GM21786 (cell line): ENCODE results near the gene PDGFRA.

Experiments
- ATAC-seq: cut with Tn5 transposase; IDR thresholded peaks from one replicate; pipeline ENCODE4 v1.9.1; 2021; ENCODE audit not compliant: unreplicated experiment

PDGFRA gene

DNA sequence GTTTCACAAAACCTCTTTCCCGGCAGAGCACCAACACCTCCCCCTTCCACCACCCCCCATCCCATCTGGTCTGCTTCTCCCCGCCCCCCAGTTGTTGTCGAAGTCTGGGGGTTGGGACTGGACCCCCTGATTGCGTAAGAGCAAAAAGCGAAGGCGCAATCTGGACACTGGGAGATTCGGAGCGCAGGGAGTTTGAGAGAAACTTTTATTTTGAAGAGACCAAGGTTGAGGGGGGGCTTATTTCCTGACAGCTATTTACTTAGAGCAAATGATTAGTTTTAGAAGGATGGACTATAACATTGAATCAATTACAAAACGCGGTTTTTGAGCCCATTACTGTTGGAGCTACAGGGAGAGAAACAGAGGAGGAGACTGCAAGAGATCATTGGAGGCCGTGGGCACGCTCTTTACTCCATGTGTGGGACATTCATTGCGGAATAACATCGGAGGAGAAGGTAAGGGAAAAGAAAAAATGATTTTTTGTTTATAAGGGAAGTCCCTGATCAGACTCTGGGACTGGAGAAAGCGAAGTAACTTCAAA is at the start of gene PDGFRA:
Gene PDGFRA (plus strand): TSS at position 333 of the 541 bp plus-strand sequence. CDS start 29,476 bp downstream, outside the sequence.
- ATAC-seq: no peak

DNA sequence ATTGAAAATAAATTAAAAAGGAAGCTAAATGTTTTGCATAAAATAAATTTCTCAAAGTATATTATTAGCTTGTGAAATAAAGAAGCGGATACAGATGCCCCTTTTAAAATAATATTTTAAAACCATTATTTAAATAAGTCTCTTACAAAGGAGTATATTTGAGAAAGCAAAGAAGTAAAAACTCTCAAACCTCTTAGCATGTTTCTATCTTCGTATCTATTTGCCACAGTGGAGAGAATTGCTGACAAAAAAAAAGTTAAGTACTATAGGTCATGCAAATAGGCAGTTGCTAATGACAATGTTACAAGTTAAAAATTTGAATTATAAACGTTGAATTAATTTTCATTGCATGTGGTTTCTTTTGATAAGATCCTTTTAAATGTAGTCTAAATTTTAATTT is 44.5 kb upstream of the PDGFRA start:
- ATAC-seq: no peak

DNA sequence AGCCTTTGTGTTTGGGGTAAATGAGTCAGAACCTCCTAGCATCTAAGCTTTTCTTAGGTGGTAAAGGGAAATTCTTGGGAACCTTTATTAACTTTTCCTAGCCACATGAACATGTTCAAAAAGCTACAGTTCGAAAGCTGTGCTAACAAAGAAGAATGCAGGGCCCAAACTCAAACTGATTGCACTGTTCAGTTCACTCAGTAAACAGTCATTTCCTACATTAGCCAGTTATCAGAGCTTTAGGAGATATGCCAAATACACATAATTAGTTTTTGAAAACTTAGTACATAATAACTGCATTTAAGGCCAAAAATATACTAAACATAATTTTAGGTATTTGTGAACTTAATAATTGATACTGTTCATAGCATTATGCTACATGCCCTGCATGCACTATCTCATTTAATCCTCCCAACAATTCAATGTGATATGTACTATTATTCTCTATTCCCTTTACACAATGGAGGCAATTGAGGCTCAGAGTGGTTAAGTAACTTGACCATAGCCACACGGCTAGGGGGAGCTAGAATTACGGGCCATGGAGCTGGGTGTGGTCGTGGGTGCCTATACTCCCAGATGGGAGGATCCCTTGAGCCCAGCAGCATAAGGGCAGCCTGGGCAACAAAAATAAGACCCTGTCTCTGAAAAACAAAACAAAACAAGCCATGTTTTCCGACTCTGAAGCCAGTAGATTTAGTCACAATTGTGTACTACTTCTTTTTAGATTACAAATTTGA is 43.9 kb upstream of the PDGFRA start:
- ATAC-seq: no peak

DNA sequence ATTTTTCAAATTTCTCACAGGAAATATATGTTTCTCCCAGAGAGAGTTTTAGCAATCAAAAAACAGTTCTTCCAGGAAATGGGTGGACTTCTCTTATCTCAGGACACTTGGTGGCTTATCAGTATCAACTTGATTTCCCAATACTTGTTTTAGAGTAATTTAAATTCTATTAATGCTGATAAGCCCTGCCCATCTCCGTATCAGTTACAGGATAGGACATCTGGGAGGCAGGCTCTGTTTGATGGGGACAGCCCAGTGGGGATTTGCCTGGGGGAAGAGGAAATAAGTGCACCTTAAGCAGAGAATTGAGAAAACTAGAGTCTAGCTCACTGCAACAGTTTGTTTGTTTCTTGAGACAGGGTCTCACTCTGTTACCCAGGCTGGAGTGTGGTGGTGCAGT is 43.2 kb upstream of the PDGFRA start:
- ATAC-seq: no peak

DNA sequence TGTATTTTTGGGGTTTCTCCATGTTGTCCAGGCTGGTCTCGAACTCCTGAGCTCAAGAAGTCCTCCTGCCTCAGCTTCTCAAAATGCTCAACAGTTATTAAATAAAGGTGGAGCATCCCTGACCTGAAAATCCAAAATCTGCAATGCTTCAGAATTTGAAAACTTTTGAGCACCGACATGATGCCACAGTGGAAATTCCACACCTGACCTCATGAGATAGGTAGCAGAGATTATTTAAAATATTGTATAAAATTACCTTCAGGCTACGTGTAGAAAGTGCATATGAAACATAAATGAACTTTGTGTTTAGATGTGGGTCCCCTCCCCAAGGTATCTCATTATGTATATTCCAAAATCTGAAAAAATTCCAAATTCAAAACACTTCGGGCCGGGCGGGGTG is 42.7 kb upstream of the PDGFRA start:
- no peak for ATAC-seq

DNA sequence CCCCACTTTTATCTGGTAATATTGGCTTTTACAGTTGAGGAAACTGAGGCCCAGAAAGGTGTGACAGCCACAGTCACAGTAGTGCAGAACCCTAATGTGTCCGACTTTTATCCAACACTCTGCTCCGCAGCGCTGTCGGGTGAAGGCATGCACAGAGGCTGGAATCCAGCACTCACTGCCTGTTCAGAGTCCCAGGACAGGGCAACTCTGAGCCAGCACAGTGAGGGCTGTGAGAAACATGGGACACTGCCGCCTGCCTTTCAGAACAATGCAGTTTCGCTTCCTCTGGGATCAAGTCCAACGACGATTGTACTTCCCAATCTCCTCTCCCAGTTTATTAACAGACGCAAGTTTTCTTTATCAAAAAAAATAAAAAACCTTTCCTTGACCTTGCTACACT is 41.9 kb upstream of the PDGFRA start:
- ATAC-seq: no peak

DNA sequence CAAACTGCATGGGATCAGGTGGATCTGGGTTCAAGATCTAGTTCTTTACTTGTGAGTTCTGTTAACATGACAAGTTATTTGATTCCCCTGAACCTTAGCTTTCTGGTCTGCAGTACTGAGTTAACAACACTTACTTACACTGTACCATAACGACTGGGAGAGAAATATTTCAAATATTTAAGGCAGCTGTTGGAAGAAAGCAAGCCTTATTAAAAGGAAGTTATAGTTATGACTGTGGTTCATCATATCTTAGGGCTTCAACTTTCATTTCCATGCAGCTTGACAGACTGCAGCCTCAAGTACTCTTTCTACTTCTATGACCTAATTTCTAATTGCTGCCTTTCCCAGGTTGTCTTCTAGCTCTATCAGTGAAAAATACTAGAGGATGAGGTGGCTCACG is 40.0 kb upstream of the PDGFRA start:
- ATAC-seq: no peak

DNA sequence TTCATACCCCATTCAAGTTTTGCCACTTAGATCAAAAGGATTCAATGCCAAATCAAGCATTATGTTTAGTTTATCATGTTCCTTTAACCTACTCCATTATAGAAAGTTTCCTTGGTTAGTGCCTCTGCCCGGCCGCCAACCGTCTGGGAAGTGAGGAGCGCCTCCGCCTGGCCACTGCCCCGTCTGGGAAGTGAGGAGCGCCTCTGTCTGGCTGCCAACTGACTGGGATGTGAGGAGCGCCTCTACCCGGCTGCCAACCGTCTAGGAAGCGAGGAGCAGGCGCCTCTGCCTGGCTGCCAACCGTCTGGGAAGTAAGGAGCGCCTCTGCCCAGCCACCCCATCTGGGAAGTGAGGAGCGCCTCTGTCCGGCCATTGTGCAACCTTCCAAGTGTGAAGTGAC is 36.3 kb upstream of the PDGFRA start:
- no peak for ATAC-seq

DNA sequence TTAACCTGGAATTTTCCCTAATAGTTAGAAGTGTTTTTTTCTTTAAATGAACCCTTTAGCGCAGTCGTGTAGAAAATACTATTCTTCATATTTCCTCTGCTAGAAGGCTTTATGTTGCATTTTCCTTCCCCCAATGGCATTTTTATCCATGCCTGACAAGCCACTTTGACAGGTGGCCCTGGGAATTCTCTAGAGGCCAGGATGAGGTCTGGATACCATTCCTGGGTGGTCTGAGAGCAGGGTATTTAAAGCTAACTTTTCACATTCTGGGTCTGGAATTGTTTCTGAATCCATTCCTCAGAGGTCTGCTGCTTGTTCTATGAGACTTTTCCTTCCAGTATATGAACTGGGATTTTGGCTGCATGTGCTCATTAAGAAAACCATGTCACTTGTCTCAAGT is 31.2 kb upstream of the PDGFRA start:
- ATAC-seq: no peak

DNA sequence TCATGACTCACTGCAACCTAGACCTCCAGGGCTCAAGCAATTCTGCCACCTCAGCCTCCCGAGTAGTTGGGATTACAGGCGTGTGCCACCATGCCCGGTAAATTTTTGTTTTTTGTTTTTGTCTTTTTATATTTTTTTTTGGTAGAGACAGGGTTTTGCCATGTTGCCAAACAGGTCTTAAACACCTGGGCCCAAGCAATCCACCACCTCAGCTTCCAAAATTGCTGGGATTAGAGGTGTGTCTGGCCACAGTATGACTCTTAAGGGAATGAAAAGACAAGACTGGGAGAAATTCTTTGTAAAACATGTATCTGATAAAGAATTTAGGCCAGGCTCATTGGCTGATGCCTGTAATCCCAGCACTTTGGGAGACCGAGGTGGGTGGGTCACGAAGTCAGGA is 29.2 kb upstream of the PDGFRA start:
- ATAC-seq: no peak

DNA sequence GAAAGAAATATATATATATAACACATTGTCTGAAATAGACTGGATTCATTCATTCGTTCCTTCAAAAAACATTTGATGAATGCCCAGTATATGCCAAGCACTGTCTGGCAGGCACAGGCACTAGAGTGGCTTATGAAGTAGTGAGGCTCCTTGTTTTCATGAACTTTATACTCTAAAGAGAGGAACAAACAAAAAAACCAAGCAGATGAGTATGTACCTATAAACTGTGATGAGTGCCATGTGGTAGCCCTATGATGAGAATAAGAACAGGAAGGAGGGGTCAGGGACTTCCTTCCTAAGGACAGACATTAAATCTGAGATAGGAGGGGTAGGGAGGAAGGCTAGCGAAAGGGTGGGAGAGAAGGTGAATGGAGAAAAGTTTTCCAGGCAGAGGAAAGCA is 19.5 kb upstream of the PDGFRA start:
- no peak for ATAC-seq

DNA sequence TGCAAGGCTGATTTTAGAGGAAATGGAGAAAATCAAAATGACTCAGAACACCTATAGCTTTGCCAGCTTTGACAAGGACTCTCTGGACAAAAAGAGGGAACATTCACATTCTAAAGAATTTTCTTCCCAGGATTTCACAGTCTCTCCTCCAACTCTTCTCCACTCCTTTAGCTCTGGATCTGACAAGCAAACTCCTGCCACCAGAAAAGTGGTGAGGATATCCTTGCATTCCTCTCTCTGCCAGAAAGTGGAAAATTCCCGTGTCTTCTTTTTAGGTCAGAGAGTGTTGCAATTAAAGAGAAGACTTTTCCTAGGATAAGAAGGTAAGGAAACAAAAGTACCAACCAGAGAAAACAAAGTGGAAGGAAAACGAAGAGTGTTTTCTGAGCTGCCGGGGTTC is 16.1 kb upstream of the PDGFRA start:
- ATAC-seq: no peak

DNA sequence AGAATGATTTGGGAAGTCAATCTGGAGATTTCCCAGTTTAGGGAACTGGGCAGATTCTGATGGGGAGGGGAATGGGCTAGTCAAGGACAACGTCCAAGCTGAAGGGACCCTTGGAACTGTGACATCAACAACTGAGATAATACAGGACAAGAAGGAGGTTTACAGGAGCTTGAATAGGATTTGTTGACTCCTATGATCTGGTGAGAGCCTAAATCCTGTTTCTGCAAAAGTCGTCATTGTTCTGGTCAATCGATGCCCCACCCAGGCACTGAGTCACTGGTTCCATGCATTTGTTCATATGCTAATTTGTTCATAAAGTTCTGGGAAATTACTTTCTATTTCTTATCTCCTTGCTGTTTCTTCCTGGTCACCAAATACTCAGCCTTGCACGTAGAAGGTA is 15.3 kb upstream of the PDGFRA start:
- no peak for ATAC-seq

DNA sequence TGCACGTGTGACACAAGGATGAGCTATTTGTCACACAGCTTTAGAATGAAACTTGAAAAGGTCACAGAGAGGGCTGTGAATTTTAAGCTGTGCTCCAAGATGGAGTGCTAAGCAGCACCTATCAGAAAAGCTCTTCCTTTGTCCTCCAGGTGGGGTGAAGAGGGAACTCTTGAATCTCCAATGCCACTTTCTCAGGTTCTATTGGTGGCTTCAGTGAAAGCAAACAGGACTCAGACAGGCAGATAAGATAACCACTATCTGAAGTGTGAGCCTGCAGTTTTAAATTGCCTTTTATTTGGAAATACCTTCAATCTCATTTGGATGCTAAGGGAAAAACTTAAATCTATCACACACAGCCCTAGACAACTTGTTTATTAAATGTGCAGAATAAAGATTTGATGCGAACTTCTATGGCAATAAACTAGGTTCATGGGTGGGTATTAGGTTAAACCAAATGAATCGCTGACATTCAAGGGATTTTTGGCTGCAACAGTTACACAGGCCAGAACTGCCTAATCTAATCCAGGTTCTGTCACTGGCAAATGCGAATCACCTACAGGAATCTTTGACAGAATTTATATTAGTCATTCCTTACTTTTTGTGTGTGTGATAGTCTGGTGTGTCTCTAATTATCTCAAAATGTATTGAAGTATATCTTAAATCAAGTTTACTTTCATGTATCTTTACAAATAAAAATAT is 13.6 kb upstream of the PDGFRA start:
- no peak for ATAC-seq

DNA sequence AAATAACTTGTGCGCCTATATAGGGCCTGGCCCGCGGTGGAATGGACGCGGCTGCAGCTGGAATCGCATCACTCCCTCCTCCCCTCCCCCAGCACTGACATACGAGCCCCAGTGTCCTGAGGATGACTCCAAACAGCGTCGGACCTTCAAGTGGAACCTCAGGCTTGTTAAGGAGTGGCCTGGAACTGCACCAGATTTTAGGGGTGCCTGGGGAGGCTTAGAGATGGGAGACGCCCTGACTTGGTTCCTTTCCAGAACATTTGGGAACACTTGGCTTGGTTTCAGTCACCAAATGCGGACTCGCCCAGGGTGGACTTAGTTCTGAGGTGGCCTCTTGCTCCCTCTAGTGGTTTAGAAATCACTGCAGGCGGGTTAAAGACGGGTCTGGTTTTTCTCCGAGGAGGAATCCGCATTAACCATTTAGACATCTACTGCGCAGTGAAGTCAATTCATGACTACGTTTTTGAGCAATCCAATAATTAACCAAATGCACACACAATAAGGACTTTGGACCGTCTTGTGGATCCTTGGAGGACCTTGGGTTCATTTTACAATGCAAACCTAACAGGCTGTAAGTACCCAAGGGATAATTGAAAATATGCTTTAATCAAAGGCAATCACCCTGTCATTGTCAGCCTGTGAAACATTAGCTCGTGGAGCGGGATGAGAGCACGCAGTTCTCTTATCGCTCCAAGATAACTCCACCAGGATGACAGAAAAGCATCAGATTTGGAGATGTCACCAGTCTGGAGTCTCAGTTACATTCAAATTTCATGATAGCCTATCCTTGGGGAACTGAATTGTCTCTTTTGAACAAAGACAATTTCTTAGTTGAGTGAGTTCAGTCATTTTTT is 11.2 kb upstream of the PDGFRA start:
- peak; percentile 62 for ATAC-seq

DNA sequence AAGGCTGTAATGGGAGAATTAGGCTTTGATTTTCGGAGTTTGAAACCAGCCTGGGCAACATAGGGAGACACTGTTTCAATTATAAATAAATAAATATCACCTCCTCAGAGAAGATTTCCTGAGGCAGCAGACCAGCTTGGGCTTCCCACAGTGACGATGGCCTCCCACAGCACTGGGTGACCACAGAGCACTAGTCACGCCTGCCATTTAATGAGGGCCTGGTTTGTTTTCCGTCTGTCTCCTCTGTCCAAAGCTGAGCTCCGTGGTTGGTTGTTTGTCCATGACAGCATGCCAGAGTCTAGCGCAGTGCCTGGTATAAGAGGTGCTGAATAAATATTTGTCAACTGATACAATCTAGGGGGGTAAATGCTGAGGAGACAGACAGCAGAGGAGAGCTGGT is 10.4 kb upstream of the PDGFRA start:
- no peak for ATAC-seq

DNA sequence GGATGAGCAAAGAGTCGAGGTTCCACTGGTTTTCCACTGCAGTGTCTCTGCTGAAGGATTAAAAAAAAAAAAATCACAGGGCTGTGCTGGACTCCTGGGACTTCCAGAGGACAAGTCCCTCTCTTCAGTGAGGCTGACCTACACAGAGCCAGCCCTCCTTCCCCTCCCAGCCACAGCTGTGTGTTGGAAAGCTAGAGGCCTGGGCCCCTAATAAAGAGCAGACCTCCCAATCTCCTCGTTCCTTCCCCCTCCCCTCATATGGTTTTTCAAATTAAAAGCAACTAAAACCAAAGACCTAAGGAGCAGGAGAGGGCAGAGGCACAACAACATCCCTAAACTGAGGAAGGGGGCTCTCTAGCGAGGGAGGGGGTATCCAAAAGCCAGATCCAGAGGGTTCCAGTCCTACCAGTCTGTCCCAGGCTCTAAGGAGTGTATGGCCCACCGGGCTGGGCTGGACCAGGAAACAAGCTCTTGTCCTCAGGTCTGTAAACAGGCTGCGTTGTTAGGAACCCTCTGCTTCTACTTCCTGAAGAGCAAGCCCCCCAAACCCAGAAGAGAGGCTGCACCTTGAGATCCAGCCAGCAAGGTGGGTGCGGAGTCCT is 4.0 kb upstream of the PDGFRA start:
- ATAC-seq: no peak

DNA sequence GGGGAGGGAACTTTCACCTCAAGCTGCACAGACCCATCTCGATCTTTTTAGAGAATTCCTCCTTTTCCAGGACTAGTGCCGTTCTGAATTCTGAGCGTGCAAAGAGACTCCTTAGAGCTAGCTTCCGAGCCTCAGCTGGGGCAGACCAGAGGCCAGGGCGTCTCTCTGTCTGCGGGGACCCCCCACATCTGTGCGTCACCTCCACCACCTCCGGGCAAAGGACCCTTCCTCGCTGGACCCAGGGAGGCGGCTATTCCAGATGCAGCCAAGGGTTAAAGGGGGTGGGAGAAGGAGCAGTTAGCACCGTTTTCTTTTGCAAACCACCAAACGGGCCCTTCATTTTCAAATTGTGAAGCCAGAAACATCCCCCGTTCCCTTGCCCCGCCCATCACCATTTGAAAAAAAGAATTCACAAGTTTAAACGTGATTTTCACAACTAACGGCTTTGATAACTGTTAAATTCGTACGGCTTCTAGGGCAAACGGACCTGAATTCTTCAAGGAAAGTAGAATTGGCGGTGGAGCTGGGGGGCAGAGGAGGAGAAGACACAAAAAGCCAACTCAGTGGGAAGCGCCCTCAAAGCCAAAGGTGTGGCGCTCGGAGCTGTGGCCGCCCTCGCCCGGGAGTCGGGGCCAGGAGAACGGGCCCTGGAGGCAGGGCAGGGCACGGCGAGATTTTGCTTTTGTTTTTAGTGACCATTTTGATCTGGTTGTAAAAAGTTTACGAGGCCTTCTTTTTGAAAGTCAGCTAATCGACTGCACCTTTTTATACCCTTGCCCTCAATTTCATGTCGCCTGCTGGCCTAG is 3.3 kb upstream of the PDGFRA start:
- no peak for ATAC-seq

DNA sequence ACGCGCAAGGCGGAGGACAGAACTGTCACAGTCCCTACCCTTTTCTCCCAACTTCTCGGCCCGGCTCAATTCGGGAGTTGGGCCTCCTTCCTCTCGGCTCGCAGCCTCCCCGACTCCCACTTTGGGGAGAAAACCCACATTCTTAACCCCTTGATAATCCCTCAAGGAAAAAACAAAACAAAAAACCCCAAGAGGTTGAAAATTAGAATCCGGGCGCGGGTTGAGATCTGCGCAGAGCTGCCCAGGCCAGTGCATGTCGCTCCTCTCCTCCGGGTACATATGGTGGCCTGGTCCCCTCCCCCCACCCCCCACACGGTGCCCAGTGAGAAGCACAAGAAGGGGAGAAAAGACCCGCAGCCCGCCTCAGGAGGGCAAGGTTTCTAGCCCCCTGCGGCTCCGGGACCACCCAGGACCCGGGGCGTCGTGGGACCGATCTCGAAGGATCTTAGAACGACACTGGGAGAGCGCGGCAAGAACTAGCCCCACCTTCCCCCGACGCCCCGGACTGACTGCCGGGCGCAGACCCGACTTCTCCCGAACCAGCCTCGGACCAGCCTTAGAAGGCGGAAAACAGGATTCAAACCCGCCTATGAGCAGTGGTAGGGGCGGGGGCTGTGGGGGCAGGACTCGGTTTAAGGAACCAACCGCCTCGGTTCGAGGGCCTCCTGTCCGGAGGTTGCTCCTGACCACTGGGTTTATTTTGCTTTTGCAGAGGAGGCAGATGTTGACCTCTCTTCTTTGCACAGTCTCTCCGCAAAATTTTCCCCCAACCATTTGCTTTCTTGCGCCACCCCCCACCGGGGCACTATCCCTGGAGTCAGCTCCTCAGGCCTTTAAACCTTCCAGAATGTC is 2.5 kb upstream of the PDGFRA start:
- no peak for ATAC-seq
